Suppressor macrophage treated with lipopolysaccharide for 1 hour (primary cell): ENCODE measurements around the gene NPLOC4.

Experiments used
- DNase-seq, 3 donors: peaks; one replicate each; pipeline ENCODE4 v3.0.0-alpha.2; 2020 to 2022

NPLOC4 gene

DNA sequence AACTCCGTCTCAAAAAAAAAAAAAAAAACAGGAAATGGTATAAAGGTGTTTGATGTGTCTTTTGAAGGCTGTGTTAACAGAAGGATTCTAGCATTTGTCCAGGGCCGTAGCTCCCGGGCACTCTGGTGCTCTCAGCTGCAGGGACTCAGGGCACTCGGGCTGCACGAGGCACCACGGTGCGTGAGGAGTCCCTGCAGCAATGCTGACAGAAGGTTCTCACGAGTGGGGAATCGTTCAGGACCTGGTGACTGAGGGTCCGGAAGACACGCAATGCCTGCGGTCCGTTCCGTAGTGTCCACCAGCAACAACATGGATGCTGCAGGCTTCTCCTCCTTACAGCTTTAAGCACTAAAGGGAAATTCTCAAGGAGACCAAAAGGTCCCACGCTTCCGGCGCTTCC lies 72.1 kb downstream of the NPLOC4 start:
- no peak for DNase-seq

DNA sequence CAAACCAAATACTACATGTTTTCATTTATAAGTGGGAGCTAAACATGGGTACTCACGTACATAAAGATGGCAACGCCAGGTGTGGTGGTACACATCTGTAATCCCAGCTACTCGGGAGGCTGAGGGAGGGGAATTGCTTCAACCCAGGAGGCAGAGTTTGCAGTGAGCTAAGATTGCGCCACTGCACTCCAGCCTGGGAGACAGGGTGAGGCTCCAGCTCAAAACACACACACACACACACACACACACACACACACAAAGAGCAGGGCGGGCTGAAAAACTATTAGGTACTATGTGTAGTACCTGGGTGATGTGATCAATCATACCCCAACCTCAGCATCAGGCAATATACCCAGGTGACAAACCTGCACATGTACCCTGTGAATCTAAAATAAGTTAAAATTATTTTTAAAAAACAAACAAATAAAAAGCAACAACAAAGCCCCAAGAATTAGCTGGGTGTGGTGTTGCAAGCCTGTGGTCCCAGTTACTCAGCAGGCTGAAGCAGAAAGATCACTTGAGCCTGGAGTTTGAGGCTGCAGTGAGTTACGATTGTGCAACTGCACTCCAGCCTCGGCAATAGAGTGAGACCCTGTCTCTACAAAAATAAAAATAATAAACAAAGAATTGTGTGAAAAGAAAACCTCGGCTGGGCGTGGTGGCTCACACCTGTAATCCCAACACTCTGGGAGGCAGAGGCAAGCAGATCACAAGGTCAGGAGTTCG lies 72.9 kb downstream of the NPLOC4 start:
- peak; percentile 18 to 49 (median 31) for DNase-seq

DNA sequence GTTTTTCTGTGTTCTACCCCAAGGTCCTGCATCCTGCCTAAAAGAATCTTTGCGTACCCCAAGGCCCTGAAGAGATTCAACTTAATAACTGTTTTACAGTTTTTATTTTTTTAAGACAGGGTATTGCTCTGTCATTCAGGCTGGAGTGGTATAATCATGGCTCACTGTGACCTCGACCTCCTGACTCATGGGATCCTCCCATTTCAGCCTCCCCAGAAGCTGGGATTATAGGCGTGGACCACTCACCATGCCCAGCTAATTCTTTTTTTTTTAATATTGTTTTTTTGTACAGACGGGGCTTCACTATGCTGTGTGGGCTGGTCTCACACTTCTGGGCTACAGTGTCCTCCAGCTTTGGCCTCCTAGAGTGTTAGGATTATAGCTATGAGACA lies 75.4 kb downstream of the NPLOC4 start:
- DNase-seq, result peak; percentile 35 to 55 (median 52)

DNA sequence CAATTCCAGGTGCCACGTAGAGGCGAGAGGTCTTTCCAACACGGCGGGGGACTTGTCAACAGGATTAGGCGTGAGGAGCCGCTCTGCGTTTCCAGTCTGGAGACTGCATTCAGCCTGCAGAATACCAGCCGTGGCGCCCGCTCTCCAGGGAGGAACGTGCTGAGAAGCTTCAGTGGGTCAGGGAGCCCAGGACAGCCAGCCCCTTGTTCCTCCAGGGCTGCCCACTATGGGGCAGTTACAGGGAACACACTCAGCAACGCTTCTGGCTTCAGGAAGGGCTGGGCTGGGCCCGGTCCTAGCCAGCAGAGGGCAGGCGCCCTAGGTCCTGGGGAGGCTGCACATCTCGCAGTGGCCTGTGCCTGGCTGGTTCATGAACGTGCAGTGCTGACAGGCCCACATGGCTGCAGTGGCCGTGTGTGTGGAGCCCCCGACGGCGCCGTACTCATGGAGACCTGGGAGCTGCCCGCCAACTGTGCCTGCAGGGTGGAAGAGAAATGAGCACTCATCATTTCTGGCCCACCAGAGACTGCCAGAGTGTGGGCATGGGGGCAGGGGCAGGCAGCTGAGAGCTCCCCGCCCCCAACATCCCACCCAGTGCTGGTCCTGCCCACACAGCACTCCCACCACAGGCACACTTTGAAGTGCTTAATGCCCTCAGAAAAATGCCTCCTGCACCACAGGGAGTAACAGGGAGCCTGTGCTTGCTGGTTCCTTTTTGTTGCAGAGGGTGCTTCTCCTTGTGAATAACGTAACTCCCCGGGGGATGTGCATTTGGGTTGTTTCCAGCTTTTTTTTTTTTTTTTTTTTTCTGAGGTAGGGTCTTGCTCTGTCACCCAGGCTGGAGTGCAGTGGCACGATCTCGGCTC lies 77.7 kb downstream of the NPLOC4 start:
- DNase-seq, result peak; percentile 22 to 44 (median 43)

DNA sequence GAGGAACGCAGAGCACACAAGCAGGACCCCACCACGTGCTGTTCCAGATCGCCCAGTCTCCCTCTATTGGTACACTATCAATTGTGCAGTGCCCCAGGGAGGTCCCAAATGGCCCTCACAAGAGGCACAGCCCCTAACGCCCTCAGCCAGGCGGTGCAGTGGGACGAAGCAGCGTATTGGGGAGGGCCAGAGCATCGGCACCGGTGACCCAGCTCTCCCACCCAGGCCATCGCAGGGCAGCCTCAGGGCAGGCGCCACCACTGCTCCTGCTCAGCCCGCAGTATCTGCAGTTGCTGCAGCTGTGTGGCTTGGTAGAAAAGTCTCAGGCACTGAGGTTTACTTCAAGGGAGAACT lies 78.8 kb downstream of the NPLOC4 start:
- no peak for DNase-seq

DNA sequence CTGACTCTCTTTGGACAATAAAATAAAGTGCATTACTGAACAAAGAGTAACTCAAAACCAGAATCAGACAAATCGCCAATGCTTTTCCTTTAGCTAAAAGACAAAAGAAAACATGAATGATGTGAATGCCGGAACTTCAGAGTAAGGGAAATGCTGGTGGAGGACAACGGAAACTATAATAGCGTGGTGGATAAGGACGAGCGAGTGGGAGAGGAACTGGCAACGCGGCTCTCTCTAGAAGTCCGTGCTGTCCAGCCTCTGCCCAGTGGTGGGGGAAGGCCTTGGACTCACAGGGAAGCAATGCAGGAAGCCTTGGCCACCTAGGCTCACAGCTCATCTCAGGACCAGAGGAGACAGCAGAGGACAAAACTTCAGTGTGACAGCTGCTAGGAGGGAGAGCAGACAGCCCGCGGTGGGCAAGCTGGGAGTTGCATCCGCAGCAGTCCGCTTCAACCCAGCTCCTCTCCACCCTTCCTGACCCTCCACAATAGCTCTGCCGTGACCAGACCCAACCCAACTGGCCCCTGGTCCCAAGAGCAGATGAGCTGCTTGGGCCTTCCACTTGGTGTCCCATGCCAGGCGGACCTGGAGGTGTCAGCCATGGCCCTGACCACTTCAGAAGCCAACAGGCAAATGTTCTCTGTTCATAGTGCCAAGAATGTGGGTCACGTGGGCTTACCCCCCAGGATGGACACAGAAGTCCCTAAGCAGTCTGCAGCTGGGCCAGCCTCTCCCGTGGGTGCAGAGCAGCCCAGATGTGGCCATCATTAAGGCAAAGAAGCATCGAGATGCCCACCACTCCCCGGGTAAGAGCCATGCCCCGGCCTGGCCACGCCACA lies 79.4 kb downstream of the NPLOC4 start:
- no peak for DNase-seq

DNA sequence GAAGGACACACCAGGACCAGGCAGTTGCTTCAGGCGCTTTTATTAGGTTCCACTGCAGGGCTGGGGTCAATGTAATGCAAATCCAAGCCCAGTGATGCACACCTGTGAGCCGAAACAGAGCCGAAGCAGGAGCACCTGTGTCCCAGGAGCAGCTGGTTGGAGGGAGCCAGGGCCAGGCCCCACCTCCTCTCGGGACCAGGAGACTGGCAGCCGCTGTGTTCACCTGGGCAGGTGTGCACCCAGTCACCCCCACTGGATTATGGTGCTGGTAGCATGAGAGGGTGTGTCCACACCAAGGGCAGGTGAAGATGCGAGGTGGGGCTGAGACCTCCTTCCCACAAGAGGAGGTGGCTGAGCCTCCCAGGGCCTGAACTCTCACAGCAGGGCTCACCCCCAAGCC lies 80.0 kb downstream of the NPLOC4 start:
- DNase-seq, result no peak

DNA sequence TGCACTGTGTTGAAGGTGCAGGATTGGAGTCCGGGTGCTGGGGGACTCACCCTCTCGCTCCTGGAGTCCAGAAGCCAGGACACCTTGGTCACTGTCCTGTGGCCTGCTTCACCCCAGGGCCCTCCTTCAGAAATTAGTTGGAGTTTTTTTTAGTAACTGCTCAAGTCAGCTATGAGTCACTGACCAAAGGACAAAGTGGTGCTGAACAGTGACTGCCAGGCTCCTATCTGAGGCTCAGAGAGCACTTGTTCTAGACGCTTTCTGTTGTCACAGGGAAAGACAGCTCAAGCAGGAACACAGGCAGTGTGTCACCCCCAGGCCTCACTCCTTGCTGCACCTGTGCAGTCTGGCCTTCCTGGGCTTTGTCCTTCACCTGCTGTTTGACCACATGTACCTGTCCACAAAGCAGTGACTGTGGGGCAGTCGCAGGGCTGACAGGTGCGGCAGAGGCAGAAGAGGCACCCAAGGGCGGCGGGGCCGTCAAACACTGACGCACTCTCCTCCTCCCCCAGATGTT lies 80.7 kb downstream of the NPLOC4 start:
- DNase-seq, result peak; percentile 56 to 74 (median 71)

DNA sequence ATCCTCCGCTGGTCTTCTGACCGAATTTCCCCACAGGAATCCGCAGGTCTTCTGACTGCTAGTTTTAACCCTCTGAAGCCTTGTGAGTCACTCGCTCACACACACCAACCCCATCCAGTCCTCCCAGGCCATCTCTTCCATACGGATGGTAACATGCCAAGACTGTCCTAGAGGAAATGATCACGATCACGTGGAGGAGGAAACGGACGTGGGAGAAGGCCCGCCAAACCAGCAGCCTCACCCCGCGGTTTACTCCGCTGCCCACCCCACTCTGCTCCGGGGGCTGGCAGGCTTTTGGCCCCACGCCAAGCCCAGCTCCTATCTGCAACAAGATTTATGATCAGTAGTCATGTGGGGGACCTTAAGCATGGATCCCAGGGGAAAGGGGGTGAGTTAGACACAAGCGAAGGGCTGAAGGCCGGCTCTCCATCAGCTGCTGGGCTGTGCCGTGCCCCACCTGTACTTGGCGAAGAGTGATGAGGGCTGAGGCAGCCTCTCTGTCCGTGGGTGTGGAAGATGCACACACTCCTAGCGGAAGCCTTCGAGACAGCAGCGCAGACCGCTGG lies 83.2 kb downstream of the NPLOC4 start:
- peak; percentile 73 to 82 (median 80) for DNase-seq

DNA sequence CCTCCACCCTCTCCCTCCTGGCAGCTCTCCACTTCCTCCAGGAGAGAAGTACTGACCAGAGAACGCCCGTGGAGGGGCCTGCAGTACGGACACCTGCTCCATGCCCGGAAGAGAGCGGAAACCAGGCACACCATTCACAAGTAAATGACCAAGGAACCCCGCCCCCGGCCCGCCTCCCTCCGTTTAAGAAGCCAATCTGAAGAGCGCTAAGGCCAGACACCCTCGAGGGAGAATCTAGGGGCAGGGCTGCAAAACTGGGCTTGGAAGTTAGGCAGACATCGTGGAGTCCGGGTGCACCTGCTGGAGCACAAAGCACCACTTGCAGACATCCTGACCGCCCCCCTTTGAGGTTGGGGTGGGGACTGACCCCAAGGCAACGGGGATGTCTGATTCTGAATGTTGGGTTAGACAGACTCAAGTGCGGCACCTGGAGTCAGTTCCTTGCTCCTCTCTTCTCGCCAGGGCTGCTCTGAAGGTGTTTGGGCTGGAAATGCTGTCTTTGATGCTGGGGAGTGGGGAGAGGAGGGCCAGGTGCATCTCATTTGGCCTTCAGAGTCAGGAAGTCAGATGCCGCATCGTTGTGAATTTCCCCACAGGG lies 83.8 kb downstream of the NPLOC4 start:
- peak; percentile 74 to 87 (median 81) for DNase-seq

DNA sequence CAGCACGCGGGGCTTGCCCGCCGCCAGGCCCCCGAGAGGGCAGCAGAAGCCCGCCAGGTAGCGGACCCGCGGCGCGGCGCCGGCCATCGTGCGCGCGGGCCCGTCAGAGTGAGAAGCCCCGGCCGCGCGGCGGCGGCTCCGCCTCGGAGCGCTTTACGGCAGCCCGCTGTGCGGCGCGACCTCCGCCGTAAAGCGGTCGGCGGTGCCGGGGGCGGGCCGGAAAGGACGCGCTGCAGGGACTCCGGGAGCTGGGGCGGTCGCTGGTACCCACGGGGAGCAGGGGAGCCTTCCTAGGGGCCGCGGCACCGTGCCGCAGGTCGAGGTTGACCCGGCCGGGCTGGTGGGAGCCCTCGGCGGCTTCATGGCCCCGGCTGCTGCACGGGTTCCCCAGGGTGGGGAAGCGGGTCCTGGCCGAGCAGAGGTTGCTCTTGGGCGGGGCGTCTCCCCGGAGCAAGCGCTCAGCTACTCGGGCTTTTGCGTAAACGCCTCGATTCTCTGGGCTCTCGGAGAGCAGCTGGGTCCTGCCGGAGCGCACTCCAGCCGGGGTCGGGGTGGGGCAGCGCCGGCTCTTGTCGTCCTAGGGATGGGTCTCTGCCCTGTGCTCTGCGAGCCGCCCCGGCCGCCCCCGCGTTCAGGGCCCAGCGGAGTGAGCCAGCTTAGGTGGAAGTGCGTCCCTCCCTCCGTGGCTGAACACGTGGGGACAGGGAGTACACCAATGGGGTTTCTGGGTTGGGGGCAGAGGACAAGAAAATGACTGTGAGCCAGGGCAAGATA lies 84.5 kb downstream of the NPLOC4 start, which contains the start of gene FAAP100:
Gene FAAP100 (minus strand): TSS at position 110 of the 774 bp plus-strand sequence. CDS start 23 bp downstream, at position 87.
- peak; percentile 87 to 96 (median 95) for DNase-seq

DNA sequence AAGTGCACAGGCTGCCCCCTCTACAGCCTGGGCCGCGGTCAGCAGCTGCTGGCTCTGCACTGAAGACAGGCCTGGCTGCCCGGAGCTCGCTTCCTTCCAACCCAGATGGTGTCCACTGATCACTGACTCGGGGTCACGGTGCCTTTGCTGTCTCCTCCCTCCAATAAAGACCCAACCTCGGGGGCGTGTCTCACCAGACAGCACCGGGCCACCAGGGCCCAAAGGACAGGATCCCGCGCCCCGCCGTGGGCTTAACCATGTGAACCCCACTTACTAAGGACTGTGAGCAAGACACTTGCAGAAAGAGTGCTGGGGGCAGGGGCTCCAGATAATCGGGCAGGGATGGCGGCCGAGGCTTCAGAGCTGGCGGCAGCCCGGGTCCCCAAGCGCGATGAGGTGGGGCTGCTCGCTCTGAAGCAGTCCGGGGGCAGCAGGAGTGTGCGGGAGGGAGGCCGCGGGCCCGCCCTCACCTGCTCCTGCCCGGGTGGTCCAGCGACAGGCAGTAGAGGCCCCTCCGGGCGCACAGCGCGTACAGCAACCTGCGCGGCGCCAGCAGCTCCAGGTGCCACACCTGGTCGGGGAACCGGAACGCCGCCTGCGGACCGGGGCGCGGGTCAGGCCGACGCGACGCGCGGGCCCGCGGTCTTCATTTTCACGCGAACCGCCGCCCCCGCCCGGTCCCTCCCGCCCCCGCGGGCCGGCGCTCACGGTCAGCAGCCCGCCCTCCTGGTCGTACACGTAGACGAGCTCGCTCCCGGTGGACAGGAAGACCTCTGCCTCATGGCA lies 85.3 kb downstream of the NPLOC4 start:
- peak; percentile 29 to 50 (median 47) for DNase-seq

DNA sequence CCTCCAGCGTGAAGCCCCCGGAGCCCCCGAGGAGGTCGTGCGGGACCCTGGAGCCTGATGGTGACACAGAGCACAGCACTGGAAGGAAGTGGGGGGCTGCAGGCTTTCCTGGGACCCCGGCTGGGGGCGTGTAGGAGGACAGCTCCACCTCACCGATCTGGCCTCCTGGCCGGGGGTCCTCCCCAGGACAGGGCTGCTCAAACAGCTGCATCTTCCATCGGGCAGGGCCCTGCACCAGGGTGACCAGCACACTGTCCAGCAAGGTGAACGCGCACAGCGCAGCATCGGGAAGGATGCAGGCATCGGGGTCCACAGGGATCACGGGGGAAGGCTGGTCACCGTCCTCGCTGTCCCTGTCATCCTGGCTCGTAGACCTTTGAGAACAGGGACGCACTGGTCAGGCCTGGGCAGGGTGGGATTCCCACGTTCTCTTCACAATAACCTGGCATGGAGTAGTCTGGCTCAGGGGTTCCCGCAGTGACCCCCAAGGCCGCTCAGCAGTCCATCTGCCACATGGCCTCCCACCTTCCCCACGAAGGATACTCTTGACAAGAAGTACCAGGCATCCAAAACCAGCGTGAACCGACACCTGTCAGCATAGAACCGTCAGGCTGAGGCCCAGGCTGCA lies 86.0 kb downstream of the NPLOC4 start:
- no peak for DNase-seq

DNA sequence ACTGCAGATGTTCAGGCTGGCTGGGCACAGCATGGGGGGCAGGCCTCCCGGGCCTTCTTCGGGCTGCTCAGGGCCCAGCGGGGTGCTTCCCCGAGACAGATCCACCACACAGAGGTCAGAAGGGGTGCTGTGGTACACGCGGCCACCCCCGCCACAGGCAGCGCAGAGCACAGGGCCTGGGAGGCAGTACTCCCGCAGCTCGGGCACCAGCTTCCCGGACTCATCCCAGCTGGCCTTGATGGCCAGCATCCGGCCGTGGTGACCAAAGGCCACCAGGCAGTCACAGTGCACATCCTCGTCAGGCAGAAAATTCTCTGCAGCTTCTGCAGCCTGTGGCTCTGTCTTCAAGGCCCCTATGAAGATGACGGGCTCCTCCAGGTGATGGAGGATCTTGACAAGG lies 86.6 kb downstream of the NPLOC4 start:
- DNase-seq, result no peak

DNA sequence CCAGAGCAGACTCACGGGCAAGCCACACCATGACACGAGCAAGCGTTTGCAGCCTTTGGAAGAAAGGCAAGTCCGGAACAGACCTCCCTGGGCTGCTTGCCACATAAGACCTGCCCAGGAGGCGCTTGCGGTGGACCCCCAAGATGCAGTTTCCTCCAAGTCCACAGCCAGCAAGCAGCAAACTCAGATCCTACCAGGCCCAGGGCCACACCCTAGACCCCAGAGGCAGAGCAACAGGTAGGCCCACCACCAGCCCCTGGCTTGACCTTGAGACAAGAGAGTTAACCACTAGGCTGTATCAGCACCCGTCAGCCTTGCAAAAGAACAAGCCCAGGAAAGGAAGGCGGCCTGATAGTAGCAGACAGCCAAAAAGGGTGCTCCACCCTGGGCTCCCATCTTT lies 87.1 kb downstream of the NPLOC4 start:
- DNase-seq, result no peak

DNA sequence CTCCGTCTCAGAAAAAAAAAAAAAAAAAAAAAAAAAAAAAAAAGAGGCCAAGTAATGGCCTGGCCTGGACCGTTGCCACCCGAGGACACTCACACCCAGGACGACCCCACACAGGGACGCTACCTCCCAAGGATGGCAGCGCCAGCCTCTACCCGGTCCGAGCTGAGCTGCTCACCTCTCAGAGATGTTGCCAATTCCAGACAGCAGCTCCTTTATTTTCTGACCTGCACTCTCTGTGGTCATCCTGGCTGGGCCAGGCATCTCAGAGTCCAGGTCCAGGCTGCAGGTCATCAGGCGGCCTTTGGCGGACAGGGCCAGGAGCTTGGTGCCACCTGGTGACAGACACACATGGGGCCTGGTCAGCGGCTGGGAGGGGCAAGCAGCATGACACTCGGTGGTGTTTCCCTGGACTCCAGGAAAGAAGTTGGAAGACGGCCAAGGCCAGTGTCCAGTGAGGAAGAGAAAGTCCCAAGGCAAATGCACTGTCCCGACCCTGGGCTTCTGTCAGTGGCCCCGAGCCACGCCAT lies 87.8 kb downstream of the NPLOC4 start:
- DNase-seq, result no peak

DNA sequence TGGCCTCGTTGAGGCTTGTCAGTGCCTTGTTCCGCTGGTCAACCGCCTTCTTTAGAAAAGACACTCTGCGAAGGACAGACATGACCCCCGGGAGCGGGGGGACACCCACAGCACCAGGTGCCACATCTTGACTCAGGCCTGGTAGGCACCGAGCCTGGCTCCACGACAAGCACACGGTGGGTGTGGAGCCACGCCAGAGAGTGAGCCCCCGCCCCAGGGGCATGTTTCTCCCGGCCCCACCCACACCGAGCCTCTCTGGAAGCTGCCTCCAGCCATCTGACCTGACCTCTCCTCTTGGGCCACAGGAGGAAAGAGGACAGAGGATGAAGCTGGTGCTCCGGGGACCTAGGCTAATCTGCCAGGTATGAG lies 89.3 kb downstream of the NPLOC4 start:
- DNase-seq, result no peak

DNA sequence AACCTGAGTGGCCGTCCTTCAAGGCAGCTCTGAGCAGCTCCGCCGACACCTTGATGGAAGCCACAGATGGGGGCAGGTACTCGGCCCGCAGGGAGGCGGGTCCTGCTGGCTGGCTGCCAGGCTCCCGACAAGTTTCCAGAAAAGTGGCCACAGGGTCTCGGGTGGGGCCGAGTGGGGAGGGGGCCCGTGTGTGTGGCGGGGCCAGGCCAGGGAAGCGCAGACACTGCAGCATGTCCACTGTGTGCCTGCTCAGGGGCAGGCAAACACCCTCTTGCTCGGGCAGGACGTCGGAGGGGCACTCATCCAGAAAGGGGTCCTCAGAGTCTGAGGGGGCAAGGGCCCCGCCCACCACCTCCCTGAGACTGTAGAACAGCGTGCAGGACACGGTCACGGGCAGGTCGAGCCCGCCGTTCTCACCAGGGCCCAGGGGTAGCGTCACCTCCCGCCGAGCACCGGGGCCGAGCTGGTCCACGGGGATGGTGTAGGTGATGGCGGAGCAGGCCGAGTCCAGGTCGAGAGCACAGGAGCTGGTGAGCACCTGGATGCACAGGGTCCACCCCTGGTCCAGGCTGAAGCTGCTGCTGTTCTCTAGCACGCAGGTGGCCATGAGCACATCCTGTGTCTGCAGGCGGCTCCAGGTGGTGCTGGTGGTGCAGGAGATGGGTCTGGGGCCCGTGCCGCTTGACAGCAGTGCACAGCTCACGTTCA lies 89.9 kb downstream of the NPLOC4 start:
- no peak for DNase-seq
